GM21423 (cell line): ENCODE measurements around the gene SCAF4.
"Not testable (repeated sequence)": the region's sequence is repeated elsewhere in the genome, so short reads cannot be mapped to it uniquely, and the experiment has no call there.

Experiments used
- ATAC-seq: cut with Tn5 transposase; IDR thresholded peaks from one replicate; pipeline ENCODE4 v1.9.1; 2021; ENCODE audit warnings: mild to moderate bottlenecking, moderate library complexity; ENCODE audit not compliant: unreplicated experiment

Gene SCAF4

GRCh38 chr21:31673321-31673912 is 58.5 kb downstream of the SCAF4 start:
- ATAC-seq = no peak

DNA sequence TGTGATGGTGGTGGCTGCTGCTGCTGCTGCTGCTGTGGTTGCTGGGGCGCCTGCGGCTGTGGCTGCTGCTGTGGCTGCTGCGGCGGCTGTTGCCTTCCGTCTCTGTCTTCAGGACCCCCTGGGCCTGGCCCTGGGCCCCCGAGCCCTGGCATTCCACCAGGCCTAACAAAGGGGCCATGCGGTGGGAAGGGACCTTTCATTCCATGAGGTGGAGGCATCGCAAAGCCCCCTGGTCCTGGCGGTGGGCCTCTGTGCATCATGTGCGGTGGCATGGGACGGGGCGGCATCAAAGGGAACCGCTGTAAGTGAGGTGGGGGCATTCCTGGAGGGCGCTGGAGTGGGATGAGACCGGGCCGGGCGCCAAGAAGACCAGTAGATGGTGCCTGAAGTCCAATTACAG is 60.0 kb downstream of the SCAF4 start:
- ATAC-seq = no peak

GRCh38 chr21:31671146-31671716 is 60.7 kb downstream of the SCAF4 start:
- no peak for ATAC-seq

DNA sequence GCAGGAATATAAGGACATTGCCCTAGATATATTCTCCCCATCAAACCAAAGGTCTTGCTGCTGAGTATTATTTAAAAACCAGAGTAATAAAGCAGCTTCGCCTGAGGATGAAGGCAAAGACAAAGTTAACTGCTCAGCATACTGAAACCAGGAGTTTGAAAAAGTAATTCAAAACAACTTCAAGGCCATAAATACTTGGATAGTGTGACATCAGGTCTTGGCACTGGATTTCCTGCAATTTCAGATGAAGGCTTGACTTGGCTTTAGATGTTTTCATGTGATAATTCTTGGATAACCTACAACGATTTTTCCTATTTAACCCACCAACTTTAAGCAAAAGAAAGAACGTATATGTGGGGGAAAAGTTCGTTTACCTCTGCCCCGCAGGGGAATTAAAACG is 61.8 kb downstream of the SCAF4 start:
- no peak for ATAC-seq

GRCh38 chr21:31668651-31669491 is 63.0 kb downstream of the SCAF4 start:
- no peak for ATAC-seq

GRCh38 chr21:31667639-31668038 is 64.3 kb downstream of the SCAF4 start:
- ATAC-seq = no peak

DNA sequence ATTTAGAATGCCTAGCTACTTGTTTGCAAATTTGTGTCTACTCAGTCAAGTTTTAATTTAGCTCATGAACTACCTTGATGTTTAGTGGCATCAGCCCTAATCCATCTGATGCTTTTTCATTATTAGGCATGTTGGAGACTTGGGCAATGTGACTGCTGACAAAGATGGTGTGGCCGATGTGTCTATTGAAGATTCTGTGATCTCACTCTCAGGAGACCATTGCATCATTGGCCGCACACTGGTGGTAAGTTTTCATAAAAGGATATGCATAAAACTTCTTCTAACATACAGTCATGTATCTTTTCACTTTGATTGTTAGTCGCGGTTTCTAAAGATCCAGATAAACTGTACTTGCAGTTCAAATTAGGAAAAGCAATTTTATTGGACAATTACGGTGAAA is 64.8 kb downstream of the SCAF4 start:
- no peak for ATAC-seq

DNA sequence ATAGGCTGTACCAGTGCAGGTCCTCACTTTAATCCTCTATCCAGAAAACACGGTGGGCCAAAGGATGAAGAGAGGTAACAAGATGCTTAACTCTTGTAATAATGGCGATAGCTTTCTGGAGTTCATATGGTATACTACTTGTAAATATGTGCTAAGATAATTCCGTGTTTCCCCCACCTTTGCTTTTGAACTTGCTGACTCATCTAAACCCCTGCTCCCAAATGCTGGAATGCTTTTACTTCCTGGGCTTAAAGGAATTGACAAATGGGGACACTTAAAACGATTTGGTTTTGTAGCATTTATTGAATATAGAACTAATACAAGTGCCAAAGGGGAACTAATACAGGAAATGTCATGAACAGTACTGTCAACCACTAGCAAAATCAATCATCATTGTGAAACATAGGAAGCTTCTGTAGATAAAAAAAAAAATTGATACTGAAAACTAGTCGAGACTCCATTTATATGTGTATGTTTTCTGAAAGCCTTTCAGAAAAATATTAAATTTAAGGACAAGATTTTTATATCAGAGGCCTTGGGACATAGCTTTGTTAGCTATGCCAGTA is 65.4 kb downstream of the SCAF4 start:
- no peak for ATAC-seq

DNA sequence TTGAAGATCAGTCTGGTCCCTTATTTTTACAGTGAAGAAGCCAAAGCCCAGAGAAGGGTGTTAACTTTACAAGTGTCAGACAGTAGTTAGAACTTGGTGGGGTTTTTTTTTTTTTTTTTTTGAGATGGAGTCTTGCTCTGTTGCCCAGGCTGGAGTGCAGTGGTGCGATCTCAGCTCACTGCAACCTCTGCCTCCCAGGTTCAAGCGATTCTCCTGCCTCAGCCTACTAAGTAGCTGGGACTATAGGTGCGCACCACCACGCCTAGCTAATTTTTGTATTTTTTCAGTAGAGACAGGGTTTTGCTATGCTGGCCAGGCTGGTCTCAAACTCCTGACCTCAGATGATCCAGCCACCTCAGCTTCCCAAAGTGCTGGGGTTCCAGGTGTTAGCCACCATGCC is 66.0 kb downstream of the SCAF4 start:
- not testable (repeated sequence) for ATAC-seq

- ATAC-seq = no peak
Observed at GRCh38 chr21:31665397-31665796, 66.5 kb downstream of the SCAF4 start.

- no peak for ATAC-seq
Observed at GRCh38 chr21:31663584-31664249, 68.2 kb downstream of the SCAF4 start.

- ATAC-seq = no peak
Observed at GRCh38 chr21:31660591-31660990, 71.3 kb downstream of the SCAF4 start.

DNA sequence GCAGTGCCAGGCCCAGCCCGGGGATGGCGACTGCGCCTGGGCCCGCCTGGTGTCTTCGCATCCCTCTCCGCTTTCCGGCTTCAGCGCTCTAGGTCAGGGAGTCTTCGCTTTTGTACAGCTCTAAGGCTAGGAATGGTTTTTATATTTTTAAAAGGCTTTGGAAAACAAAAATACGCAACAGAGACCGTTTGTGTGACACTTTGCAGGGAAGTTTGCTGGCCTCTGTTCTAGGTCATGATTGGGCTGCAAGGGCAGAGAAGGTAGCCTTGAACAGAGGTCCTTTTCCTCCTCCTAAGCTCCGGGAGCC is 71.7 kb downstream of the SCAF4 start:
- ATAC-seq = peak; percentile 27

DNA sequence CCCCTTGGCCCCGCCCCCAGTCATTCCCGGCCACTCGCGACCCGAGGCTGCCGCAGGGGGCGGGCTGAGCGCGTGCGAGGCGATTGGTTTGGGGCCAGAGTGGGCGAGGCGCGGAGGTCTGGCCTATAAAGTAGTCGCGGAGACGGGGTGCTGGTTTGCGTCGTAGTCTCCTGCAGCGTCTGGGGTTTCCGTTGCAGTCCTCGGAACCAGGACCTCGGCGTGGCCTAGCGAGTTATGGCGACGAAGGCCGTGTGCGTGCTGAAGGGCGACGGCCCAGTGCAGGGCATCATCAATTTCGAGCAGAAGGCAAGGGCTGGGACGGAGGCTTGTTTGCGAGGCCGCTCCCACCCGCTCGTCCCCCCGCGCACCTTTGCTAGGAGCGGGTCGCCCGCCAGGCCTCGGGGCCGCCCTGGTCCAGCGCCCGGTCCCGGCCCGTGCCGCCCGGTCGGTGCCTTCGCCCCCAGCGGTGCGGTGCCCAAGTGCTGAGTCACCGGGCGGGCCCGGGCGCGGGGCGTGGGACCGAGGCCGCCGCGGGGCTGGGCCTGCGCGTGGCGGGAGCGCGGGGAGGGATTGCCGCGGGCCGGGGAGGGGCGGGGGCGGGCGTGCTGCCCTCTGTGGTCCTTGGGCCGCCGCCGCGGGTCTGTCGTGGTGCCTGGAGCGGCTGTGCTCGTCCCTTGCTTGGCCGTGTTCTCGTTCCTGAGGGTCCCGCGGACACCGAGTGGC is 72.2 kb downstream of the SCAF4 start, which contains the start of gene SOD1:
Gene SOD1, plus strand, starts transcription at position 158 of the 723 bp plus-strand sequence. Its CDS starts 77 bp downstream, at position 235.
- peak; percentile 91 for ATAC-seq

GRCh38 chr21:31659286-31659535 is 72.7 kb downstream of the SCAF4 start:
- peak; percentile 21 for ATAC-seq

DNA sequence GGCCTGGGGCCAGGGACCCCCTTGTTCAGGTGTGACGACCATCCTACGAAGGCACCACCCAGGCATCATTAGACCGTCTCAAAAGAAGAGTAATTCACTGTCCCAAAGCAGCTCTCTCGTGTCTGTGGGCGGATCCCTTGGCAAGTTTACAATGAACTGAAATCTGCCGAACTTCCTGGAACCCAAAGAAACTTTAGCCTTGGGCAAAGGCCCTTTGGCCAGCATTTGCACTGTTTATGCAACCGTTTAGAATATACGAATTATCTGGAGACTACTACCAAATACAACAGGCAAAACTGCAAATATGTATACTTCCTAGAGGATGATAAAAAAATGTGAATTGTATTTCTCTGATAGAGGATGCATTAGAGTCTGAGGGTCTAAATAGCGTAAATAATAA is 73.9 kb downstream of the SCAF4 start:
- ATAC-seq = no peak

DNA sequence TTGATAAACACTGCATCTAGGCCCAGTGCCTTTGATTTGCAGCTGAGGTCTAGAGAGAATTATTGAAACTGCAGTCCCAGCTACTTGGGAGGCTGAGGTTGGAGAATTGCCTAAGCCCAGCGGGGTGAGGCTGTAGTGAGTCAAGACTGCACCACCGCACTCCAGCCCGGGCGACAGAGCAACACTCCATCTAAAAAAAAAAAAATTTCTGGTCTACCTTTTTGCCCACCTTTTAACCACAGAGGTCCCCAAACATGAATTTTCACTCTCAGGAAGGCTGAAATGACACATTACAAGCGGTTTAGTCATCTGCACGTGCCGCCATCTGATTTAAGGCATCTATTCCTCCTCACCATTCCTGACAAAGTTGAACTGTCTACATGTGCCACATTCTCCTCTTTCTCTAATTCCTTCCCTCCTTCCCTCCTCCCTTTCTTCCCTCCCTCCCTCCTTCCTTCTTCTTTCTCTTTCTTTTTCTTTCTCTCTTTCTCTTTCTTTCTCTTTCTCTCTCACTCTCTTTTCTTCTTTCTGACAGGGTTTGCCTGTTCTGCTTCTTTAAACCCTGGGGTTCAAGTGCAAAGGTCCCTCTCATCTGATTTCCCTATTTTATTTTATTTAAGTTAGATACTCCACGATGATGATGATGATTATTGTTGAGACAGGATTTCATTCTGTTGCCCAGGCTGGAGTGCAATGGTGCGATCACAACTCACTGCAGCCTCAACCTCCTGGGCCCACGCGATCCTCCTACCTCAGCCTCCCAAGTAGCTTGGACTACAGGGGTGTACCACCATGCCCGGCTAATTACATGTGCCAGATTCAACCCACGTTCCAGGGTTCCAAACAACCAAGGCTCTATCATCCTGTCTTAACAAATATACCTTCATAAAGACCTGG is 75.5 kb downstream of the SCAF4 start:
- no peak for ATAC-seq

DNA sequence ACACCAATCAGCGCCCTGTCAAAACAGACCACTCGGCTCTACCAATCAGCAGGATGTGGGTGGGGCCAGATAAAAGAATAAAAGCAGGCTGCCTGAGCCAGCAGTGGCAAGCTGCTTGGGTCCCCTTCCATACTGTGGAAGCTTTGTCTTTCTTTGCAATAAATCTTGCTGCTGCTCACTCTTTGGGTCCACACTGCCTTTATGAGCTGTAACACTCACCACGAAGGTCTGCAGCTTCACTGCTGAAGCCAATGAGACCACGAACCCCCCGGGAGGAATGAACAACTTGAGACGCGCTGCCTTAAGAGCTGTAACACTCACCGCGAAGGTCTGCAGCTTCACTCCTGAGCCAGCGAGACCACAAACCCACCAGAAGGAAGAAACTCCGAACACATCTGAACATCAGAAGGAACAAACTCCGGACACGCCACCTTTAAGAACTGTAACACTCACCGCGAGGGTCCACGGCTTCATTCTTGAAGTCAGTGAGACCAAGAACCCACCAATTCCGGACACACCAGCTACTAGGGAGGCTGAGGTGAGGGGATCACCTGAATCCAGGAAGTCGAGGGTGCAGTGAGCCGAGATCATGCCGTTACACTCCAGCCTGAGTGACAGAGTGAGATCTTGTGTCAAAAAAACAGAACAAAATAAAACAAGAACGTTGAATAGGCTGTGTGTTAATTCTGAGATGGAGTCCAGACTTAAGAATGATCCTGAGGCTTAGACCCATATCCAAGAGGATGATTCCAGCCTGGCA is 76.9 kb downstream of the SCAF4 start:
- ATAC-seq = not testable (repeated sequence)

GRCh38 chr21:31654340-31654739 is 77.6 kb downstream of the SCAF4 start:
- no peak for ATAC-seq
